NCI-H446 (cell line): ENCODE data around the gene RPE65.
A peak's percentile ranks its signal among the peaks of the same experiment; 100 is the strongest.
"Not testable (repeated sequence)": the region's sequence is repeated elsewhere in the genome, so short reads cannot be mapped to it uniquely, and the experiment has no call there.

Experiments used
- DNase-seq, 2 experiments: peaks; one replicate each; lab custom pipeline; 2025; lab: John Stamatoyannopoulos, UW

Gene RPE65

DNA sequence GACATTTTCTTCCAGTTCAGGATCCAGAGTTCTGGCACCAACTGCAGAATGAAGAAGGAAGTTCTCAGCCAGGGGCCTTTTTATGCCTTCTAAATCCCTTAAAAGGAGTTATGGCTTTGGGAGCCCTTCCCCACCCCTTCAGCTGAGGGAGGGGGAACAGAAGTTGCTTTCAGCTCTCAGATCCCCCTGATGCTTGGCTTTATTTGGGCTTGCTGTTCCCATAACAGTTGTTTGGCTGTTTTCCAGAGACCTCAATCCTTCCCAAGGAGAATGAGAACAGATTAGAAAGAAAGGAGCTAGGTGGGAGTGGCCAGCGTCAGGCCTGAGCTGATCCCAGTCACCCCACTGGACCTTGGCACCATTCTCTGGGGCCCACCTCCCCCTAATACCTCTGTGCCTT is at the start of gene RPE65:
RPE65 (minus strand) TSS at position 54 of the 400 bp plus-strand sequence; CDS start at position 5, 49 bp downstream.
- DNase-seq = peak in 1 of 2 experiments; percentile 52

GRCh38 chr1:68497358-68497698 is 47.6 kb upstream of the RPE65 start:
- no peak for DNase-seq

DNA sequence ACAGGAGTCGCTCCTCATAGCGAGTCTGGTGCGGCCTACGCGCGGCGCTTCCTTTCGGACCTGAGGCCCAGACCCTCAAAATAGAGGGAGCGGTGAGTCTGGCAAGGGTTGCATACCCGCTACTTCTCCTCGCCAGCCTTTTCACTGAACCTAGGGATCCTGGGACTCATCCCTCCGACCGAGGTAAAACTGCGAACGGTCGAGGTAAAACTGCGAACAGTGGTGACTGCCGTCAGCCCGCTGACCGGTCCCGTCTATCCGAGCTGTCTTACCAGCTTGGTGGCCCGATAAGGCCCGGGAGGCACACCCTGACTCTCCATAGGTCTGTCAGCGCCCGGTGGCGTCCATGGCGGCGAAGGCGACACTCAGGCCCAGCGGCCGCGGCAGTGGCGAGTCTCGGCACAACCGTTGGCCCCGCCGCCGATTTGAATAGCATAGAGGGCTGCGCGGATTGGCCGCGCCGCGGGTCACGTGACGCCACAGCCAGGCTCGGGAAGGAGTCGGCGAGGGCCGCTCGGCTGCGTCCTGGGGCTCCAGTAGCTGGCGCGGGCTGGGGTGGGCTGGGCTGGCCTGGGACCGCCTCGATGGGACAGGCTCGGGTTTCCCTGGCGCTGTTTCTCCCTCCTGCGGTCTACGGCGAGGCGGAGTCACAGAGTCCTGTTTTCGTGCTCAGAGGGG is 47.1 kb upstream of the RPE65 start, which contains the start of gene DEPDC1:
DEPDC1 (minus strand) TSS at position 403 of the 678 bp plus-strand sequence; CDS start at position 320, 83 bp downstream.
- DNase-seq = peak; percentile 94 to 99

- peak in 1 of 2 experiments; percentile 10 for DNase-seq
These were observed 46.4 kb upstream of the RPE65 start for GRCh38 chr1:68495968-68496679.

GRCh38 chr1:68495532-68495931 is 45.8 kb upstream of the RPE65 start:
- no peak for DNase-seq

DNA sequence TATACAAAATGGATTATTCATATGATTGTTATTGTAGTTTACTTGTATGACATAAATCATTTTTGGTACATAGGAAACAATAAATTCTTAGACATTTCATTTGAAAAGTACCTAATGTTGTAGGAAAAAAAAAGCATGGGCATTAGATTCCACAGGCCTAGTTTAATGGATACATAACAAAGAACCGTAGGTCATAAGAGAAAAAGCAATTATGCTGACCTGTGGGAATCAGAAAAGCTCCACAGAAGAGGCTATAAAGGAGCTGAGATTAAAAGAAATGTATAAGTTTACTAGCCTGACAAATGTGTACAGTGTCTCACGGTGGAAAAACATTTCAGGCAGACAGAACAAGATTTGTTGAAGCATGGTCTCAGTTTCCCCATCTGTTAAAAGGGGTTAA is 43.4 kb upstream of the RPE65 start:
- DNase-seq = no peak

DNA sequence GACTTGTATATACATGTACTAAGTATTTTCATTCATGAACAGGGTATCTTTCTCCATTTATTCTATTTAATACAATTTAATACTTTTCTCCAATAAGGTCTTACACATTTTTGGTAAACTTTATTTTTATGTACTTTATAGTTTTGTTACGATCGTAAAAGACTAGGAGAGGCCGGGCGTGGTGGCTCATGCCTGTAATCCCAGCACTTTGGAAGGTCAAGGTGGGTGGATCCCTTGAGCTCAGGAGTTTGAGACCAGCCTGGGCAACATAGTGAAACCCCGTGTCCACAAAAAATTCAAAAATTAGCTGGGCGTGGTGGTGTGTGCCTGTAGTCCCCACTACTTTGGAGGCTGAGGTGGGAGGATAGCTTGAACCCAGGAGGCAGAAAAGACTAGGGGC is 42.5 kb upstream of the RPE65 start:
- DNase-seq = not testable (repeated sequence)

DNA sequence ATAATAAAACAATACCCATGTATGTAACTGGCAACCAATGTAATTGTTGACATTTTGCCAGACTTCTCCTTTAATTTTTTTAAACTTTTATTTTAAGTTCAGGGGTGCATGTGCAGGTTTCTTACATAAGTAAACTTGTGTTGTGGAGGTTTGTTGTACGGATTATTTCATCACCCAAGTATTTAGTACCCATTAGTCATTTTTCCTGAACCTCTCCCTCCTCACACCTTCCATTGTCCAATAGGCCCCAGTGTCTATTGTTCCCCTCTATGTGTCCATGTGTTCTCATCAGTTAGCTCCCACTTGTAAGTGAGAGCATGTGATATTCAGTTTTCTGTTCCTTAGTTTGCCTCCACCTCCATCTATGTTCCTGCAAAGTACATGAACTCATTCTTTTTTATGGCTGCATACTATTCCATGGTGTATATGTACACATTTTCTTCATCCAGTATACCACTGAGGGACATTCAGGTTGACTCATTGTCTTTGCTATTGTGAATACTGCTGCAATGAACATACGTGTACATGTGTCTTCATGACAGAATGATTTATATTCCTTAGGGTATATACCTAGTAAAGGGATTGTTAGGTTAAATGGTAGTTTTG is 40.4 kb upstream of the RPE65 start:
- no peak for DNase-seq

DNA sequence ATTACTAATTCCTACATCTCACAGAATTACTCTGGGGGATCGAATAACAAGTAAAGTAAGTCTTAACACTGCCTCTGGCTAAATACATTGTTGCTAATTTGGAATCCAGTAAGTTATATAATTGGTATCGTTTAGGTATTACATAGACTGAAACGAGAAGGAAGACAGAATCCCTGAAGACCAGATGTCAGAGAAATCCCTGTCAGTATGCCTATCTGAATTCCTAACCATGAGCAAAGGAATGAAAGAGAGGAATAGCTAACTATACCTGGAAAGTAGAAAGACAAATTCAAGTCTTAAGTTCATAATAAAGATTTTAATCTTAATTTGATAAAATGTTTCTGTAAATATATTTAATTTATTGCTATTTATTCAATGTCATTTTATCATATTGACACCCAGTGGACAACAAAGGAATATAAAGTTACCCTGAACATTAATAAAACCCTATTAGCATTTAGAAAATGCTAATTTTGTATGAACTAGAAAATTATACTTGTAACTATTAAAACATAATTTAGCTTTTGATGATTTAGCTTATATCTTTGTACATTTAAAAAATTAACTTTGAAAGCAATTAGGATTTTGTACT is 35.8 kb upstream of the RPE65 start:
- DNase-seq = no peak

GRCh38 chr1:68484618-68485017 is 34.9 kb upstream of the RPE65 start:
- DNase-seq = no peak

- no peak for DNase-seq
These were observed 31.3 kb upstream of the RPE65 start for GRCh38 chr1:68481041-68481440.

DNA sequence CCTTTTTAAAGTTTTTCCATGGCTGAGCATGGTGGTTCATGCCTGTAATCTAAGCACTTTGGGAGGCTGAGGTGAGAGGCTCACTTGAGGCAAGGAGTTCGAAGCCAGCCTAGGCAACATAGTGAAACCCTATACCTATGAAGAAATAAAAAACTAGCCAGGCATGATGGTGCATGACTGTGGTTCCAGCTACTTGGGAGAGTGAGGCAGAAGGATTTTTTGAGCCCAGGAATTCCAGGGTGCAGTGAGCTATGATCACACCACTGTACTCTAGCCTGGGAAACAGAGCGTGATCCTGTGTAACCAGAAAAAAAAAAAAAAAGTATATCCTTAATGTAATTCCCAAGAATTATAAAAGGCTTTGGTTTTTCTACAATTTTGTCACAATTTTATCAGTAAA is 29.7 kb upstream of the RPE65 start:
- DNase-seq = no peak

GRCh38 chr1:68478662-68479061 is 28.9 kb upstream of the RPE65 start:
- no peak for DNase-seq

DNA sequence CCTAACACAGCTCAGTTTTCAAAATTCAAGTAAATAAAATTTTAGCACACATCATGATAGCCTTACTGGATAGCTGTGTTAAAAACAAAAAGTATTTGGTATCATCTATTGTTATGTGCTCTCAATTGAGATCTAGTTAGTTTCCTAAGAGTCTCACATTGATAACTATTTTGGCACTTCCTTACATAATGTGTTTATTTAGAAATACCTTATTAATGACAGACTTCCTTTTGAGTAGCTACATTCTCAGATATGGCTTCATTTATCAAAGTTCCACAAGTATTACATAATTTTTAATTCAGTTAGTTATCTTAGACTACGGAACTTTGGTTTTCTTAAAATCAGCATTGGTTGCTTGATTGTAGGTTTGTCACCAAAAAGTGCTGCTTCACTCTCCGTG is 26.9 kb upstream of the RPE65 start:
- DNase-seq = not testable (repeated sequence)

GRCh38 chr1:68473060-68473459 is 23.3 kb upstream of the RPE65 start:
- DNase-seq = no peak

GRCh38 chr1:68470388-68470970 is 20.7 kb upstream of the RPE65 start:
- DNase-seq = peak in 1 of 2 experiments; percentile 43

- no peak for DNase-seq
These were observed 15.1 kb upstream of the RPE65 start for GRCh38 chr1:68464891-68465290.

DNA sequence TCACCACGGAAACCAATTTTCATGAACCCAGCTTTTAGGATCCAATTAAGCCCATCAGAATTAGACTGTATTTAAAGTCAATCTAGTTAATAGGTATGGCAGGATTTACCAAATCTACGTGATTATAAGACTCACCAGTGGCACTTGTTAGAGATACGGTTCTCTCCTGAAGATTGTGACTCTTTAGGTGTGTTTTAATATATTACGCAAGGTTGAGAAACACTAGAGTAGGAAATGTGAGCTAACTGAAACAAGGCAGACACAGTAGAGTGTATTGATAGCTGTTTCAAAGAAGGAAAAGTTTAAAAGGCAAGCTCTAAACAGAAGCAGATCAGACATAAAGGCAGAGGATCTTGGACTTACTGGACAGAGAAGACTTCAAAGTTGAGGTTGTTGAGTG is 11.2 kb upstream of the RPE65 start:
- no peak for DNase-seq

DNA sequence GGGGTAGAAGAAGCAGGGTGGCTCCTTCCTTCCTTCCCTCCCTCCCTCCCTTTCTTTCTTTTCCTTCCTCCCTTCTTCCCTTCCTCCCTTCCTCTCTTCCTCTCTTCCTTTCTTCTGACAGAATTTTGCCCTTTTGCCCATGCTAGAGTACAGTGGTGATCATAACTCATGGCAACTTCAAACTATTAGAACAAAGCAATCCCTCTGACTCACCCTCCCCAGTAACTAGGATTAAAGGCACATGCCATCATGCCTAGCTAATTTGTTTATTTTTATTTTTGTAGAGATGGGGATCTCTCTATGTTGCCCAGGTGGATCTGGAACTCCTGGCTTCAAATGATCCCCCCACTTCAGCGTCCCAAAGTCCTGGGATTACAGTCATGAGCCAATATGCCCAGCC is 10.0 kb upstream of the RPE65 start:
- DNase-seq = no peak

DNA sequence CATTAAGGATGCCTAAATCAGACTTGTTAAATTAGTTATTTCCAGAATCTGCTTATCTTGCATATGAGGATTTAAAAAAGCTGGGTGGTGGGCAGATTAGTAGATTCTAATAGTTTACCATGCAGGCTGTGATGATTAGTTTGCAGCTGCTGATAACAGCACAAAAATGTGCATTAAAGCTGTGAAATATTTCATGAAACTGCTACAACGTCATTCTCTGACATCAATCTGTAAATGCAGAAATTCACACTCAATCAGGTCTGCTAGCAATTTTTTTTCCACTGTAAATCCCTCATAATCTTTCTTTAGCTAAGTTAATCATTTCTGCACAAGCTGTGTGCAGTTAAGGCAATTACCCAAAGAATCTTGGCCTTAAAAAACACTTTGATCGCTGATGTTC is 9.3 kb upstream of the RPE65 start:
- DNase-seq = no peak

DNA sequence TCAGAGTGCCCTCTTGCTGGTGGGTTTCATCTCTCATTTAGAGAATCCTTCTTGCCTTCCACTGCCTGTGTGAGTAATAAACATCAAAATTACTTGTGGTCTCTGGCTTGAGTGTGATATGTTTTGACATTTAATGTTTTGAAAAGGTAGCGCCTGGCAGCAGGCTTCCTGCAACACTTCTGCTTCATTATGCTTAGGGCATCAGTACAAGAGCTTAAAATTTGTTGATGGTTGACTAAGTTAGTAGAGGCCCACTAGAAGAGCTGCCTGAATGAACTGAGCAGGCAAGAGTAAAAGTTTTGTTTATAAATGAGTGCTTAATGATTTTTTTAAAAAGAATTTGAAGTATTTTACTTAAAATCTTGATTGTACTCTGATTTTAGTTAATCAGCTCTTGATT is 6.4 kb upstream of the RPE65 start:
- no peak for DNase-seq

DNA sequence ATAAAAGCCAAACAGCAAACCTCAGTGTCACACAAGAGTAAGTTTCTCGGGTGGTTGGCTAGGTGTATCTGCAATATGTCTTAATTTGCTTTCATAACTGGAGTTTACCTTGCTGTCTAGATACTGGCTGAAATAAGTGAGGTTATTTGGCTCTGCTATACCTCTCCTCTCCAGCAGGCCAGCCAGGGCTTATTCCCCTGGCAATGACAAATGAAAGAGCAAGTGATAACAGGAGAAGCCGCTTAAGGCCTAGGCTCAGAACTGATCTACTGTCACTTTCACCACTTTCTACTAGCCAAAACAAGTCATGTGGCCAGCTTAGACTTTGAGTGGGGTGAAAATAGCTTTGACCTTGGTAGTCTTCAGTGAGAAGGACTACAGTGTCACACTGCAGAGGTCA is 4.8 kb upstream of the RPE65 start:
- DNase-seq = no peak
